Nephron (organoid): ENCODE measurements around the gene HCFC1R1.

Experiments used
- H3K27ac Mint-ChIP-seq, 3 experiments: 2 replicates each; pipeline ENCODE4 v1.8.0; 2020; ENCODE audit warnings: mixed read lengths in 3 of 3, mild to moderate bottlenecking in 2 of 3, moderate library complexity in 1 of 3
- H3K27me3 Mint-ChIP-seq: 2 replicates; pipeline ENCODE4 v1.8.0; 2021; ENCODE audit warnings: low read depth, mild to moderate bottlenecking, moderate library complexity, mixed read lengths
- H3K36me3 Mint-ChIP-seq: 2 replicates; pipeline ENCODE4 v1.8.0; 2020; ENCODE audit warnings: low read depth, mixed read lengths
- H3K4me1 Mint-ChIP-seq: 2 replicates; pipeline ENCODE4 v1.8.0; 2020; ENCODE audit warnings: mixed read lengths
- H3K4me3 Mint-ChIP-seq, 3 experiments: 2 replicates each; pipeline ENCODE4 v1.8.0; 2020; ENCODE audit warnings: mild to moderate bottlenecking in 3 of 3, mixed read lengths in 3 of 3, moderate library complexity in 2 of 3
- H3K9me3 Mint-ChIP-seq: 2 replicates; pipeline ENCODE4 v1.8.0; 2020; ENCODE audit warnings: mixed read lengths
- TF ChIP-seq, protein P1 (sequence below), 3 experiments: fragments of 200-600 bp; sonication (generic); IDR thresholded peaks; one replicate each; pipeline ENCODE4 v1.5.0; 2021; ENCODE audit warnings: antibody characterized with exemption in 3 of 3; ENCODE audit not compliant: unreplicated experiment in 3 of 3

HCFC1R1 gene

DNA sequence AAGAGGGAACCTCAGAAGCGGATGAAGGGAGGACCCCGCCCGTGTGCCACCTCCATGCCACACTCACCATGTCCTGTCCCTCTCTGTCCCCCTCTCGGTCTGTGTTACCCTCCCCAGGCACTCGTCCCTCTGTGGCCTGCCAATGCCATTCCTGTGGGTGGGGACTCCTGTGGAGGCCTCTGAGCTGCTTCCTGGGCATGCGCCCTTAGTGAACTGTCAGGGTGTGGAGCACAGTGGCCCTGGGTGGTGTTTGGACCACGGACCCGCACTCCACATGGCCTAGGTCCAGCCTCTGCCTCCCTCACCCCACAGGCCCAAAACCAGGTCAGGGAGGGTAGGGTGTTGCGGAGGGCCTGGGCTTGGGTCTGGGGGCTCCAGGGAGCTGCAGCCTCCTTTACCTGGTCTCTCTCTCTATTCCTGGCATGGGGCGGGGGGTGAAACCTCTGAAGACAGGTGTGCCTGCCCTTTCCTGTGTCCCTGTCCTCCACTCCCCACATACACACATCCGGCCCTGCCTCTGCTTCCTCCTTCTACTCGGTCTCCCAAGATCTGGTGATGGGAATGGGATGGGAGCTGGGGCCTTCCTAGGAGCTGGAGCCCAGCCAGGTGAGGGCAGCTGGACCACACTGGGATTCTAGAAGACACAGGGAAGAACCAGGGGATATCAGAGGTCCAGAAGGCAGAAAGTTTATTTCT, 32.0 kb downstream of the HCFC1R1 start:
- Mint-ChIP-seq H3K9me3 (no peaks in the 10 kb centered on the region), H3K27me3 (no peaks in the 10 kb centered on the region), H3K4me3 (no peak overlapping the region), H3K36me3 (no peaks in the 10 kb centered on the region), H3K27ac (no peak overlapping the region), H3K4me1 (no peaks in the 10 kb centered on the region)
- TF ChIP-seq, protein P1, sequence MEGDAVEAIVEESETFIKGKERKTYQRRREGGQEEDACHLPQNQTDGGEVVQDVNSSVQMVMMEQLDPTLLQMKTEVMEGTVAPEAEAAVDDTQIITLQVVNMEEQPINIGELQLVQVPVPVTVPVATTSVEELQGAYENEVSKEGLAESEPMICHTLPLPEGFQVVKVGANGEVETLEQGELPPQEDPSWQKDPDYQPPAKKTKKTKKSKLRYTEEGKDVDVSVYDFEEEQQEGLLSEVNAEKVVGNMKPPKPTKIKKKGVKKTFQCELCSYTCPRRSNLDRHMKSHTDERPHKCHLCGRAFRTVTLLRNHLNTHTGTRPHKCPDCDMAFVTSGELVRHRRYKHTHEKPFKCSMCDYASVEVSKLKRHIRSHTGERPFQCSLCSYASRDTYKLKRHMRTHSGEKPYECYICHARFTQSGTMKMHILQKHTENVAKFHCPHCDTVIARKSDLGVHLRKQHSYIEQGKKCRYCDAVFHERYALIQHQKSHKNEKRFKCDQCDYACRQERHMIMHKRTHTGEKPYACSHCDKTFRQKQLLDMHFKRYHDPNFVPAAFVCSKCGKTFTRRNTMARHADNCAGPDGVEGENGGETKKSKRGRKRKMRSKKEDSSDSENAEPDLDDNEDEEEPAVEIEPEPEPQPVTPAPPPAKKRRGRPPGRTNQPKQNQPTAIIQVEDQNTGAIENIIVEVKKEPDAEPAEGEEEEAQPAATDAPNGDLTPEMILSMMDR (IDR thresholded peaks at IDR 0.05; ENCODE audit: unreplicated experiment in 3 of 3) = no peak

DNA sequence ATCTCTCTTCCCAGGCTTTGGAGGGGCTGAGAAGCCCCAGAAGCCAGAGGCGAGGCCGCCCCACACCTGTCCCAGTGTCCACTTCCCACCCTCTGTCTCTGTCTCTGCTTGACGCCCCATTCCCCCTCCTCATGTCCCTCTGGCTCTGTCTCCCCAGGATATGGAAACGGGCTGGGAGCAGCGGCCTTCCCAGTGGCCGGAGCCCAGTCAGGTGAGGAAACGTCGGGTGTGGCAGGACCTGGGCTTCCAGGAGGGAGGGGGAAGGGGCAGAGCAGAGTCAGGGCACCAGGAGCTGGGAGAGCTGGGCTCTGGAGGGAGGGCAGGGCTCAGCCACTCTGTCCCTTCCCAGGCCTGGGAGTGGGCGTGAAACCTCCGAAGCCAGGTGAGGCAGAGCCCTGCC, 32.9 kb downstream of the HCFC1R1 start:
- Mint-ChIP-seq H3K27ac (no peak overlapping the region), H3K27me3 (no peaks in the 10 kb centered on the region), H3K4me3 (no peak overlapping the region), H3K9me3 (no peaks in the 10 kb centered on the region), H3K4me1 (no peaks in the 10 kb centered on the region), H3K36me3 (no peaks in the 10 kb centered on the region)
- TF ChIP-seq, protein P1 (IDR thresholded peaks at IDR 0.05; ENCODE audit: unreplicated experiment in 3 of 3) = no peak

DNA sequence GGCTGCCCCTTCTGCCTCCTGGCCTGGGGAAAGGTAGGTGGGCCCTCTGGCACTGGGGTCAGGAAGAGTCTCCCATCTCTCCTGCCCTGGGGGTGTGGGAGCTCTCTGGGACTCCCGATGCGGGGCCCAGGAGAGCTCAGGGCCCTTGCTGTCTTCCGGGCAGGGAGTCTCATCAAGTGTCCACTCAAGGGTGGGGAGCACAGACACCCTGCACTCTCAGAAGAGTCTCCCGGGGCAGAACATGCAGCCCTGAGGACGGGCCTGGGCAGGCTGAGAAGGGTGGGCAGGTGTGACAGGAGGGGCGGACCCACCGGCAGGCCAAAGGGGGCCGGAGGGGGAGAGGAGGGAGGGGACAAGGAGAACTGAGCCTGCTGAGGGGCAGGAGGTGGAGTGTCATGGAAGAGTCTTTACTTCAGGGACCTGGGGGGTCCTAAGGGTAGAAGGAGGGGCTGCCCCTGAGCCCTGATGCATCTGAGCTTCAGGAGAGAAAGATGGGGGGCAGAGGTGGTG, 35.1 kb downstream of the HCFC1R1 start:
- TF ChIP-seq, protein P1 (IDR thresholded peaks at IDR 0.05; ENCODE audit: unreplicated experiment in 3 of 3) = no peak
- Mint-ChIP-seq H3K27ac (no peak overlapping the region), H3K4me3 (peak overlapping the region; percentile 34 to 73 (median 52)), H3K9me3 (no peaks in the 10 kb centered on the region), H3K36me3 (no peaks in the 10 kb centered on the region), H3K4me1 (no peaks in the 10 kb centered on the region), H3K27me3 (peaks cover 3% of the 10 kb centered on the region)

DNA sequence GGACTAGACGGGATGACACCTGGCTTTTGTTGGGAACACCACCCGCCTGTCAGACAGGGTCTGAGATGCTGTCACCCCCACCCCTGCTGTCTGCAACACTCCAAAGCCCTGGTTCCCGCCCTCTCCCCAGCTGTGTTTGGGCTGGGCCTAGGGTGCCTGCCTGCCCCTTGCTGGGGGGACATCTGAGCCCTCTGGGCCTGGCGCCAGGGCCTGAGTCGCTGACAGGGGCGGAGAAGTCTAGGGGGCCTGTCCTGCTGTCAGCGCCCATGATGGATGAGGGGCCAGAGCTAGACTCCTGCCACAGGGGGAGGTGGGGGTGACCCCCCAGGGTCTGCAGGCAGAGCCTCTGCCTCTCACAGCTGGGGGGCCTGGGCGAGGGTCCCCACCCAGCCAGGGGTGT, 35.9 kb downstream of the HCFC1R1 start:
- Mint-ChIP-seq H3K4me3 (peak overlapping the region in 2 of 3 experiments; percentile 55 to 63), H3K36me3 (no peaks in the 10 kb centered on the region), H3K4me1 (no peaks in the 10 kb centered on the region), H3K27me3 (peaks cover 3% of the 10 kb centered on the region), H3K27ac (no peak overlapping the region), H3K9me3 (no peaks in the 10 kb centered on the region)
- TF ChIP-seq, protein P1 (IDR thresholded peaks at IDR 0.05; ENCODE audit: unreplicated experiment in 3 of 3) = no peak

DNA sequence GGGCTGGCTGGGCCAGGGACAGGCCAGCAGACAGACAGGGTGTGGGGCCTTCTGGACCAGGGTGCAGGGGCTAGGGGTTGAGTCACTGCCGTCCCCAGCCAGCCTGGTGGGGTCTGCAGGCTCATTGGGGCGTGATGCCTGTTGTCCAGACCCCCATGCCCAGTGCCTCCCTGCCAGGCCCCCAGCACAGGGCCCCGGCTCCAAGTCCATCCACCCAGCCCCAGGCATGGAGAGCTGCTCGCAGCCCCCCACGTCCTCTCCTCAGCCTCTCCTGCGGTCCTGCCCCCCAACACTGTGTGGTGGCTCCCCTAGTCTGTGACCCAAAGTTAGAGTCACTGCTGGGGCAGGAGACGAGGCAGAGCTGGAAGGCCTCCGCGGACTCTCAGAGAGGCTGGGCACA, 36.5 kb downstream of the HCFC1R1 start:
- Mint-ChIP-seq H3K4me1 (peaks cover 3% of the 10 kb centered on the region), H3K9me3 (no peaks in the 10 kb centered on the region), H3K36me3 (no peaks in the 10 kb centered on the region), H3K4me3 (peak overlapping the region in 1 of 3 experiments; percentile 63), H3K27ac (no peak overlapping the region), H3K27me3 (peaks cover 3% of the 10 kb centered on the region)
- TF ChIP-seq, protein P1 (IDR thresholded peaks at IDR 0.05; ENCODE audit: unreplicated experiment in 3 of 3) = no peak
